Glutamatergic neuron (in vitro differentiated cells): ENCODE data around the gene FCN3. TPM values are rescaled to one million over a fixed set of nuclear protein-coding genes. Genes with fewer than 3 reads are reported as not detected.
"Not testable (repeated sequence)": the region's sequence is repeated elsewhere in the genome, so short reads cannot be mapped to it uniquely, and the experiment has no call there.

Experiments used
- DNase-seq: peaks from one replicate; pipeline ENCODE4 v3.0.0; 2022
- H3K27ac Mint-ChIP-seq: one replicate; pipeline ENCODE4 v1.8.0; 2020; ENCODE audit warnings: mild to moderate bottlenecking, mixed read lengths, inconsistent platforms; ENCODE audit not compliant: unreplicated experiment
- H3K27me3 Mint-ChIP-seq: one replicate; pipeline ENCODE4 v1.8.0; 2020; ENCODE audit warnings: mild to moderate bottlenecking, moderate library complexity, mixed read lengths, inconsistent platforms; ENCODE audit not compliant: unreplicated experiment
- H3K36me3 Mint-ChIP-seq: one replicate; pipeline ENCODE4 v1.8.0; 2020; ENCODE audit warnings: mild to moderate bottlenecking, mixed read lengths, inconsistent platforms; ENCODE audit not compliant: unreplicated experiment
- H3K4me1 Mint-ChIP-seq: one replicate; pipeline ENCODE4 v1.8.0; 2020; ENCODE audit warnings: mild to moderate bottlenecking, low read depth, mixed read lengths, inconsistent platforms; ENCODE audit not compliant: unreplicated experiment
- H3K4me3 Mint-ChIP-seq: one replicate; pipeline ENCODE4 v1.8.0; 2020; ENCODE audit warnings: mild to moderate bottlenecking, mixed read lengths, inconsistent platforms; ENCODE audit not compliant: unreplicated experiment
- H3K9me3 Mint-ChIP-seq: one replicate; pipeline ENCODE4 v1.8.0; 2020; ENCODE audit warnings: mild to moderate bottlenecking, moderate library complexity, mixed read lengths, inconsistent platforms; ENCODE audit not compliant: unreplicated experiment
- CTCF ChIP-seq: fragments of 200-600 bp; sonication (generic); IDR thresholded peaks from one replicate; pipeline ENCODE4 v1.5.0; 2021; ENCODE audit not compliant: partially characterized antibody, unreplicated experiment
- total RNA-seq: library from RNA; stranded (reverse); fragmentation: NEBNext Ultra II Directional; extraction: Animal tissue kit (Norgen Biotek cat#: 25700); gene quantifications from one replicate; pipeline ENCODE4 v1.2.1, GENCODE V29; 2021; ENCODE audit not compliant: unreplicated experiment

Gene FCN3
- total RNA-seq, 1 donor from 2014 or later = not detected

- Mint-ChIP-seq H3K36me3 (no peaks in the 10 kb centered on the region), H3K4me3 (peak overlapping the region; percentile 82), H3K27me3 (peaks cover 10% of the 10 kb centered on the region), H3K4me1 (peaks cover 14% of the 10 kb centered on the region), H3K9me3 (no peaks in the 10 kb centered on the region), H3K27ac (no peak overlapping the region)
- peak; percentile 35 for DNase-seq
- no peak for TF ChIP-seq CTCF
These were observed 18.4 kb upstream of the FCN3 start for GRCh38 chr1:27392778-27393635.

- Mint-ChIP-seq H3K4me1 (peaks cover 13% of the 10 kb centered on the region), H3K9me3 (no peaks in the 10 kb centered on the region), H3K27ac (peak within 1 kb of the TSS; percentile 79), H3K27me3 (peaks cover 10% of the 10 kb centered on the region), H3K4me3 (peak within 1 kb of the TSS; percentile 85), H3K36me3 (no peaks in the 10 kb centered on the region)
- peak; percentile 95 for DNase-seq
- TF ChIP-seq CTCF = peak; percentile 36
These were observed 17.6 kb upstream of the FCN3 start, which contains the start of gene GPR3 for GRCh38 chr1:27392096-27392777. GPR3 (plus strand) TSS chr1:27392622; CDS start chr1:27393799, 1,177 bp downstream.

- peaks cover 13% of the 10 kb centered on the region for H3K4me1 Mint-ChIP-seq
- H3K27ac Mint-ChIP-seq = peak overlapping the region; percentile 33
These were observed 17.0 kb upstream of the FCN3 start for GRCh38 chr1:27391511-27392095.

GRCh38 chr1:27388337-27389005, 13.8 kb upstream of the FCN3 start:
- Mint-ChIP-seq H3K4me1 (peaks cover 13% of the 10 kb centered on the region), H3K4me3 (no peak overlapping the region), H3K27me3 (peaks cover 7% of the 10 kb centered on the region), H3K27ac (no peak overlapping the region), H3K9me3 (peaks cover 1% of the 10 kb centered on the region), H3K36me3 (no peaks in the 10 kb centered on the region)
- peak; percentile 93 for TF ChIP-seq CTCF
- peak; percentile 64 for DNase-seq

More at GRCh38 chr1:27391511-27392095, 17.0 kb upstream of the FCN3 start:
- H3K36me3 Mint-ChIP-seq = no peaks in the 10 kb centered on the region
- H3K9me3 Mint-ChIP-seq = no peaks in the 10 kb centered on the region
- H3K4me3 Mint-ChIP-seq = peak overlapping the region; percentile 85
- no peak for TF ChIP-seq CTCF
- peaks cover 12% of the 10 kb centered on the region for H3K27me3 Mint-ChIP-seq
- no peak for DNase-seq

- peaks cover 10% of the 10 kb centered on the region for H3K27me3 Mint-ChIP-seq
- DNase-seq, H3K4me1 Mint-ChIP-seq, H3K9me3 Mint-ChIP-seq, H3K36me3 Mint-ChIP-seq, H3K4me3 Mint-ChIP-seq, H3K27ac Mint-ChIP-seq: not testable (repeated sequence)
These were observed 10.2 kb upstream of the FCN3 start for GRCh38 chr1:27384797-27385196.
